HG03378 (cell line): ENCODE results near the gene WIPF3.

Experiments
- ATAC-seq: cut with Tn5 transposase; IDR thresholded peaks from one replicate; pipeline ENCODE4 v1.9.1; 2021; ENCODE audit warnings: mild to moderate bottlenecking, moderate library complexity; ENCODE audit not compliant: unreplicated experiment

Gene WIPF3

GRCh38 chr7:29898301-29898700 is 92.0 kb downstream of the WIPF3 start:
- no peak for ATAC-seq

GRCh38 chr7:29900745-29901144 is 94.4 kb downstream of the WIPF3 start:
- no peak for ATAC-seq

GRCh38 chr7:29906200-29907022 is 100.1 kb downstream of the WIPF3 start:
- no peak for ATAC-seq

DNA sequence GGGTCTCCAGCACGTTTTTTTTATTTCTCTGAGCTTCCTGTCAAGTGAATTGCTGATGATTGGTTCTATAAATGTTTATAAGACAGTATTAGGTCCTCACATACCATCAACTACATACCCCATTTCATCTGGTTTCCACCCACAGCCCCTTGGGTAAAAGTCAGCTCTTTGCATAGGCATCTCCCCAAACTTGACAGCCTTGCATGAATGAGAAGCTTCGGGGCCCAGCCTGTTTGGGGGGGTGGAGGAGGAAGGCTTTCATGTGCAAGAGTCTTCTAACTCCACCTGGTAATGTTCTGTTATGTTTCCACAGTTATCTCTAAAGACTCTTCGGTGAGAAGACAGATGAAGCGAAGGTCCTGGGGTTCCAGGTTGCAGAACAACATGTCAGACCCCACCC is 107.9 kb downstream of the WIPF3 start:
- no peak for ATAC-seq

DNA sequence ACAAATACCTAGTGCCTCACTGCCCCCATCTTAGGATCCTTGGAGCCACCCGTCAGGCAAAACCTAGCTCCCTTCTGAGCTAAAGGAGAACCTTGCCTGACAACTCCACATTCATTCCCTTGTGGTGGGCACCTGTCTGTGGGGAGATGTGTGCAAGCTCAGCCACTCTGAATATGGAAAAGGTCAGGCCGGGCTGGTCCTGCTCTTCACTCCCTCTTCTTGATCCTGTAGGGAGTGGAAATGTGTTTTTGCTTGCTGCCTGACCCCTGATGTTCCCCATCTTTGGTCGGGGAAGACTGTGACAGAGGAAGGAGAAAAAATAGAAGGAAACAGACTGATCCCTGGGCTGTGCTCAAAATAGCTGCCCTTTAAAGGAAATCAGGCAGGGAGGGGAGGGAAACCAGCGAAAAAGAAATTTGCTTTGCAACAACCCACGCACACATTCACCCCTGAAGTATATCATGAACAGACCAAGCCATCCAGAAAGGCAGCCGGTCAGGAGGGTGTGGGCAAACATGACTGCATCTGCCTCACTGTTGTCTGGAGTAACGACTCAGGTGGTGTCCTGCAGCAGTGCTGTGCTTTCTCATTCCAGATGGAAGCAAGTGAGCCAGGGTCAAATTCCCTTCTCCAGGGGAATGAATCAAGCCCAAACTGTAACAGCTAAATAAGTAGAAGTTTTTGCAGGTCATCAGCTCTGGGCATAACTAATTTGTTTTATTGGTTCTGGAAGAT is 109.3 kb downstream of the WIPF3 start:
- ATAC-seq, result no peak

- no peak for ATAC-seq
These were observed 111.3 kb downstream of the WIPF3 start for GRCh38 chr7:29917641-29918040.

- no peak for ATAC-seq
These were observed 112.5 kb downstream of the WIPF3 start for GRCh38 chr7:29918850-29919249.

- no peak for ATAC-seq
These were observed 113.5 kb downstream of the WIPF3 start for GRCh38 chr7:29919790-29920189.

DNA sequence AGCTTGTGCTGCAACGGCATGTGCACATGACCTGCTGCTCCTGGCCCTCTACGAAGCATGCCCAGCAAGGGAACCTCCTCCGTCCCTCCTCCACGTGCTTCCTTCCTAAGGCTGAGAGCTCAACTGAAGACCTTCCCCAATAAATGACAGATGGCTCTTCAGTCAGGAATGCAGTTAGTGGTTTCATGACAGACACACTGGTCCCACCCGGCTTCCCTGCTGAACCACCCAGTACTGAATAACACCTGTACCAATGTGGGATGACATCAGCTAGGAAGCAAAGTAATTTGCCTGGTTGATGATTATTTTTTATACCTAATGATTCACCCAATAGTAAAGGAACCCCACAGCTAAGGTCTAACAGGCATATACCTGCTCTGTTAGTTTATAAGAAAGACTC is 114.2 kb downstream of the WIPF3 start:
- ATAC-seq, result no peak

GRCh38 chr7:29921404-29922010 is 115.2 kb downstream of the WIPF3 start:
- ATAC-seq, result peak; percentile 80

GRCh38 chr7:29922921-29923700 is 116.8 kb downstream of the WIPF3 start:
- ATAC-seq, result no peak

DNA sequence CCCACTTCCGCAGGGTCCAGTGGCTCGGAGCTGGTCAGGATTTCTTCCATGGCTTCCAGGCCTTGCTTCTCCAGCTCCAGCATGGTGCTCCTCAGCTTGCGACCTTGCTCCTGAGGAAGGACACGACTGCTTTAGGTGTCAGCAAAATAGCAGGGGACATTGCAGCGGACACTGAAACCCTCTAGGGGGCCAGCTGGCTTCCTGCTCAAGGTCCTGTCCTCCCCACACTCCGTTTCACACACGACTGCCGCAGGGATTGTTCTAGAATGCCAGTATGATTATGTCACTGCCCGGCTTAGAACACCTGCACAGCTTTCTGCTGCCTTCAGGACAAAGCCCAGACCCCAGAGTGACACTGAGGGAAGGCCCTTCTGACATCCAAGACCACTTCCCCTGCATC is 117.7 kb downstream of the WIPF3 start:
- no peak for ATAC-seq

DNA sequence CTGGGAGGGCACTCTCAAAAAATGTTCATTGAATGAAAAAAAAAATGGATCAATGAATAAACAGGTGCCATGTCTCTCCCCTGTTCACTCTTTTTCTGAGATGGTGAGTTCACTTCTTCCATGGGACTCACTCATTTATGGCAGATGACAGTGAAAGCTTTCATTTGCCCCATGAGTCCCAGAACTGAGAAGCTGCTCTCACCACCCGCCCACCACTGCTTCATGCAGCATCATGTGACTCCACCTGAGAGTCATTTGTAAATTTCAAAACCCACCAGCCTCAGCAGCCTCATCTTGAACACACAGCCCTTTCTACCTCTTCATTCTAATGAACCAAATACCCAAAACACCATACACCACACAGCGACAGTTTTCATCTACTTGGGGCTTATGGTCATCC is 118.4 kb downstream of the WIPF3 start:
- ATAC-seq, result no peak

DNA sequence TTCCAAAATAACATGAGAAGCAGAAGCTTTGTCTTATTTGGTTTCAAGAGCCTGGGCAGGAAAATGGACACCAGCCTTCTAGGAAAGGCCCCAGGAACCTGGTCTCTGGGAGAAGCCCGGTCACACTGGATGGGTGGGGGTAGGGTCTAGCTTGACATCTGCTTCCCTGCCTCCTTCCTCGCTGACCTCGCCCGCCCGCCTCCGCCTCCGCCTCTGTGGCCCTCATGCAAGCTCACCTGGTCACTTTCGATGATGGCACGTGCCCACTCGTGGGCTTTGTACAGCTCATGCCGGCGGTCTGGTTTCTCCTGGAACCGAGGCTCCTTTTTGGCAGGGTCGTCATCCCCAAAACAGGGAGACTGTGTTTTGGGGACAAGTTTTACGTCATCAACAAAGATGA is 119.9 kb downstream of the WIPF3 start:
- ATAC-seq, result no peak

GRCh38 chr7:29926741-29927140 is 120.4 kb downstream of the WIPF3 start:
- no peak for ATAC-seq

- no peak for ATAC-seq
These were observed 122.9 kb downstream of the WIPF3 start for GRCh38 chr7:29929018-29929807.

GRCh38 chr7:29935111-29935510 is 128.8 kb downstream of the WIPF3 start:
- ATAC-seq, result no peak

DNA sequence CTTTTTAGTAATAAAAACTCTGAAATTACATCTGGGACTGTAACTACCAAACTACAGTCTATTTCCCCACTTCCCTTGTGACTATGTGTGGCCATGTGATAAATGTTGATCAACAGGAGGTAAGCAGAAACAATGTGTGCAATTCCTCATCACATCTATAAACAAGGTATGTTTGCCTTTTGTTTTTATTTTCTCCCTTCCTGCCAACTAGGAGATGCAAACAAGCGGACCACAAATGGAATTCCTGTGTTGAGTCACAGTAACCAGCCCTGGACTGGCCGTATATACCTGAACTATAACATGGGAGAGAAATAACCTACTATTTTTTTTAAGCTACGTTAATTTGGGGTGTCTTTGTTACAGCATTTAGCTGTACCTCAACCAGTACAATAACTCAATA is 130.8 kb downstream of the WIPF3 start:
- no peak for ATAC-seq

DNA sequence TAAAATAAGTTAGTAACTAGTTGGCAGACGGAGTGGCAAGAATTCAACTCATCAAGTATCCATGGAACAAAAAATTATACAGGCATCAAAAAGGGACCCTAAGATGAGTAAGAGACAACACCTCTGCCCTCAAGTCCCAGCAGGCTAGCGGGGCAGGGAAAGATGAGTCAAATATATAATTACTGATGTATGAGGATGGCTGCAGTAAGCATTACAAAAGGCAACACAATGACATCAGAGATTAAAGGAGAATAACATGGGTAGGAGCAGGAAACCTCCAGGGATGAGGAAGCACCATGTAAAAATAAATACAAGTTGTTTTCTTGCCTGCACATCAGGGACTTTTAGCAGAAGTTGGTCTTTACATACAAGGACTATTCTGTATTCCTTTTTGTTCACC is 133.9 kb downstream of the WIPF3 start:
- ATAC-seq, result no peak

DNA sequence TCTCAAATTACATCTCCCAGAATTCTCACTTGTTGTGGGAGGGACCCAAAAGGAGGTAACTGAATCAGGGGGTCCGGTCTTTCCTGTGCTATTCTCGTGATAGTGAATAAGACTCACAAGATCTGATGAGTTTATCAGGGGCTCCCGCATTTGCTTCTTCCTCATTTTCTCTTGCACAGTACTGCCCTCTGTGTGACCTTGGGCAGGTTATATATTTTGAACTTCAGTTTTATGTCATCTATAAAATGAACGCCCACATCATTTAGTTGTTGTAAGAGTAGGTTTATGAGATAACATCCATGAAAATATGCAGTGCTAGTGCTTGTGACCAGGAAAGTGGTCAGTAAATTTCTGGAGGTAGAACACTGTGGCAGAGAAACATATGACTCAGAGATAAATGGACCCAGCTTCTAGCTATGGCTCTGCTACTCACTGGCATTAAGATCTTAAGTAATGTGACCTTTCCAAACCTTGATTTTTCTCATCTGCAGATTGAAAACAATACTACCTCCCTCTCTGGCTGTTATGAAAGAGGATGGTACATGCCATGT is 139.0 kb downstream of the WIPF3 start:
- no peak for ATAC-seq
